Naive thymus-derived CD8-positive, alpha-beta T cell (primary cell): ENCODE results near the gene LAMA1. TPM values are rescaled to one million over a fixed set of nuclear protein-coding genes. Genes with fewer than 3 reads are reported as not detected.
"Not testable (repeated sequence)": the region's sequence is repeated elsewhere in the genome, so short reads cannot be mapped to it uniquely, and the experiment has no call there.

Experiments
- ATAC-seq, 2 donors: fragments of 150-1000 bp; cut with Tn5 transposase in 1 of 2; sonication (Bioruptor Pico), chemical (Tn5 transposase) in 1 of 2; 1 replicate in 1 of 2; 2 replicates in 1 of 2; pipeline ENCODE4 v1.10.0; 2021; ENCODE audit warnings: mild to moderate bottlenecking in 2 of 2, moderate library complexity in 2 of 2
- POLR2A ChIA-PET: fragments of 350-600 bp; sonication (Branson Sonifier 250); formaldehyde crosslinking; loops from one replicate; lab custom pipeline; 2021; ENCODE audit warnings: antibody characterized with exemption; lab: Charles Lee
- DNase-seq, 10 donors: peaks; one replicate each; pipeline versions ENCODE4 v3.0.0 to v3.0.0-alpha.2; 2020 to 2022
- H3K27ac Mint-ChIP-seq, 10 donors: one replicate each; pipeline ENCODE4 v1.8.0; 2020 to 2022; ENCODE audit warnings: mild to moderate bottlenecking in 10 of 10, mixed read lengths in 10 of 10, moderate library complexity in 4 of 10, inconsistent platforms in 1 of 10
- H3K27me3 Mint-ChIP-seq, 5 donors: one replicate each; pipeline ENCODE4 v1.8.0; 2021 to 2022; ENCODE audit warnings: mixed read lengths in 5 of 5
- H3K36me3 Mint-ChIP-seq, 3 donors: one replicate each; pipeline ENCODE4 v1.8.0; 2020 to 2022; ENCODE audit warnings: mixed read lengths in 3 of 3, mild to moderate bottlenecking in 2 of 3, inconsistent platforms in 1 of 3
- H3K4me1 Mint-ChIP-seq, 4 donors: one replicate each; pipeline ENCODE4 v1.8.0; 2021 to 2022; ENCODE audit warnings: mixed read lengths in 4 of 4
- H3K4me3 Mint-ChIP-seq, 10 donors: one replicate each; pipeline ENCODE4 v1.8.0; 2020 to 2022; ENCODE audit warnings: mild to moderate bottlenecking in 10 of 10, mixed read lengths in 10 of 10, moderate library complexity in 6 of 10, inconsistent platforms in 1 of 10
- H3K9me3 Mint-ChIP-seq, 9 donors: one replicate each; pipeline ENCODE4 v1.8.0; 2020 to 2022; ENCODE audit warnings: mixed read lengths in 9 of 9, mild to moderate bottlenecking in 3 of 9, inconsistent platforms in 1 of 9, moderate library complexity in 1 of 9
- polyA plus RNA-seq, 3 donors: library from polyadenylated mRNA; unstranded; fragments of 300-500 nt; fragmentation: Illumina TruSeq; gene quantifications; one replicate each; pipeline ENCODE4 v1.2.3, GENCODE V29; 2021
- total RNA-seq, 8 experiments: library from RNA in 2 of 8; stranded (reverse) in 2 of 8; gene quantifications; one replicate each; pipeline ENCODE4 v1.2.3 and lab custom pipeline; 2021 to 2026

Gene LAMA1
- total and polyA plus RNA-seq, 5 experiments from 2014 or later: not detected

- H3K4me1 Mint-ChIP-seq: peaks cover 0 to 5% (median 0%) of the 10 kb centered on the region in 4 donors
- POLR2A ChIA-PET: no interaction called here
- H3K4me3 Mint-ChIP-seq: no peak overlapping the region
- ATAC-seq: no peak
- no peak overlapping the region for H3K27ac Mint-ChIP-seq
- no peaks in the 10 kb centered on the region for H3K36me3 Mint-ChIP-seq
- peaks cover 0 to 11% (median 3%) of the 10 kb centered on the region in 9 donors for H3K9me3 Mint-ChIP-seq
- H3K27me3 Mint-ChIP-seq: peaks cover 0 to 32% (median 0%) of the 10 kb centered on the region in 5 donors
- DNase-seq: no peak
Observed at GRCh38 chr18:6949800-6950586, 167.6 kb downstream of the LAMA1 start.

GRCh38 chr18:6948281-6949055 is 169.1 kb downstream of the LAMA1 start:
- Mint-ChIP-seq H3K9me3 (peaks cover 0 to 11% (median 2%) of the 10 kb centered on the region in 9 donors), H3K4me3 (no peak overlapping the region), H3K27ac (no peak overlapping the region), H3K36me3 (no peaks in the 10 kb centered on the region), H3K27me3 (peaks cover 0 to 19% (median 0%) of the 10 kb centered on the region in 5 donors), H3K4me1 (no peaks in the 10 kb centered on the region)
- no peak for DNase-seq
- no peak for ATAC-seq
- POLR2A ChIA-PET: no interaction called here

GRCh38 chr18:6947338-6948030 is 170.1 kb downstream of the LAMA1 start:
- POLR2A ChIA-PET: no interaction called here
- H3K36me3 Mint-ChIP-seq: no peaks in the 10 kb centered on the region
- DNase-seq (no peak), ATAC-seq (no peak)
- H3K27ac Mint-ChIP-seq: no peak overlapping the region
- H3K4me3 Mint-ChIP-seq: no peak overlapping the region
- H3K9me3 Mint-ChIP-seq: peaks cover 0 to 11% (median 2%) of the 10 kb centered on the region in 9 donors
- H3K4me1 Mint-ChIP-seq: no peaks in the 10 kb centered on the region
- H3K27me3 Mint-ChIP-seq: peaks cover 0 to 19% (median 0%) of the 10 kb centered on the region in 5 donors

- Mint-ChIP-seq H3K4me3 (no peak overlapping the region), H3K9me3 (peaks cover 0 to 5% (median 0%) of the 10 kb centered on the region in 9 donors), H3K36me3 (no peaks in the 10 kb centered on the region), H3K27me3 (peaks cover 0 to 13% (median 1%) of the 10 kb centered on the region in 5 donors), H3K27ac (no peak overlapping the region), H3K4me1 (no peaks in the 10 kb centered on the region)
- no peak for ATAC-seq
- DNase-seq: no peak
- POLR2A ChIA-PET: no interaction called here
Observed at GRCh38 chr18:6943143-6943542, 174.5 kb downstream of the LAMA1 start.

- no peaks in the 10 kb centered on the region for H3K4me1 Mint-ChIP-seq
- POLR2A ChIA-PET: no interaction called here
- DNase-seq: no peak
- H3K36me3 Mint-ChIP-seq: no peaks in the 10 kb centered on the region
- H3K27me3 Mint-ChIP-seq: peaks cover 2 to 15% (median 4%) of the 10 kb centered on the region in 5 donors
- ATAC-seq: no peak
- H3K9me3 Mint-ChIP-seq: peaks cover 0 to 5% (median 0%) of the 10 kb centered on the region in 9 donors
- H3K27ac Mint-ChIP-seq: no peak overlapping the region
- no peak overlapping the region for H3K4me3 Mint-ChIP-seq
Observed at GRCh38 chr18:6942742-6943141, 174.9 kb downstream of the LAMA1 start.

- no peak overlapping the region for H3K27ac Mint-ChIP-seq
- no peak for ATAC-seq
- POLR2A ChIA-PET: no interaction called here
Observed at GRCh38 chr18:6941996-6942395, 175.6 kb downstream of the LAMA1 start.

GRCh38 chr18:6940451-6940850 is 177.1 kb downstream of the LAMA1 start:
- no peak for DNase-seq
- H3K36me3 Mint-ChIP-seq: no peaks in the 10 kb centered on the region
- no peak overlapping the region for H3K4me3 Mint-ChIP-seq
- H3K9me3 Mint-ChIP-seq: peaks cover 0 to 4% (median 1%) of the 10 kb centered on the region in 9 donors
- H3K4me1 Mint-ChIP-seq: no peaks in the 10 kb centered on the region
- POLR2A ChIA-PET: no interaction called here
- H3K27ac Mint-ChIP-seq: no peak overlapping the region
- ATAC-seq: no peak
- H3K27me3 Mint-ChIP-seq: peaks cover 3 to 25% (median 6%) of the 10 kb centered on the region in 5 donors

More at GRCh38 chr18:6941996-6942395, 175.6 kb downstream of the LAMA1 start:
- Mint-ChIP-seq H3K36me3 (no peaks in the 10 kb centered on the region), H3K27me3 (peaks cover 2 to 13% (median 4%) of the 10 kb centered on the region in 5 donors), H3K4me3 (no peak overlapping the region), H3K4me1 (no peaks in the 10 kb centered on the region), H3K9me3 (peaks cover 0 to 5% (median 0%) of the 10 kb centered on the region in 9 donors)
- DNase-seq: no peak

- Mint-ChIP-seq H3K27ac (no peak overlapping the region), H3K36me3 (peaks cover 0 to 2% (median 0%) of the 10 kb centered on the region in 3 donors), H3K4me1 (no peaks in the 10 kb centered on the region), H3K27me3 (peaks cover 3 to 29% (median 6%) of the 10 kb centered on the region in 5 donors), H3K4me3 (no peak overlapping the region), H3K9me3 (peaks cover 0 to 7% (median 1%) of the 10 kb centered on the region in 9 donors)
- POLR2A ChIA-PET: no interaction called here
- DNase-seq (no peak), ATAC-seq (no peak)
Observed at GRCh38 chr18:6939972-6940371, 177.6 kb downstream of the LAMA1 start.

GRCh38 chr18:6938403-6938802 is 179.2 kb downstream of the LAMA1 start:
- DNase-seq, H3K27ac Mint-ChIP-seq, POLR2A ChIA-PET, H3K36me3 Mint-ChIP-seq, ATAC-seq, H3K4me3 Mint-ChIP-seq, H3K9me3 Mint-ChIP-seq, H3K4me1 Mint-ChIP-seq: not testable (repeated sequence)
- peaks cover 3 to 29% (median 6%) of the 10 kb centered on the region in 5 donors for H3K27me3 Mint-ChIP-seq

GRCh38 chr18:6938003-6938402 is 179.6 kb downstream of the LAMA1 start:
- Mint-ChIP-seq H3K4me1 (no peaks in the 10 kb centered on the region), H3K27me3 (peaks cover 3 to 29% (median 6%) of the 10 kb centered on the region in 5 donors), H3K27ac (no peak overlapping the region), H3K36me3 (peaks cover 0 to 2% (median 0%) of the 10 kb centered on the region in 3 donors), H3K9me3 (peaks cover 0 to 9% (median 2%) of the 10 kb centered on the region in 9 donors), H3K4me3 (no peak overlapping the region)
- POLR2A ChIA-PET: no interaction called here
- no peak for ATAC-seq
- DNase-seq: no peak

- POLR2A ChIA-PET: no interaction called here
- ATAC-seq (no peak), DNase-seq (no peak)
- Mint-ChIP-seq H3K4me1 (no peaks in the 10 kb centered on the region), H3K9me3 (peaks cover 0 to 18% (median 2%) of the 10 kb centered on the region in 9 donors), H3K36me3 (peaks cover 0 to 2% (median 0%) of the 10 kb centered on the region in 3 donors), H3K27me3 (peaks cover 3 to 29% (median 6%) of the 10 kb centered on the region in 5 donors), H3K27ac (no peak overlapping the region), H3K4me3 (no peak overlapping the region)
Observed at GRCh38 chr18:6934859-6935258, 182.7 kb downstream of the LAMA1 start.

- H3K4me1 Mint-ChIP-seq: no peaks in the 10 kb centered on the region
- H3K4me3 Mint-ChIP-seq: no peak overlapping the region
- peaks cover 0 to 14% (median 0%) of the 10 kb centered on the region in 9 donors for H3K9me3 Mint-ChIP-seq
- POLR2A ChIA-PET: no interaction called here
- no peak for DNase-seq
- no peak overlapping the region for H3K27ac Mint-ChIP-seq
- no peaks in the 10 kb centered on the region for H3K27me3 Mint-ChIP-seq
- ATAC-seq: no peak
- no peaks in the 10 kb centered on the region for H3K36me3 Mint-ChIP-seq
Observed at GRCh38 chr18:6929370-6930102, 188.1 kb downstream of the LAMA1 start.
